ENCODE measurements around the gene SPATA19.

DNA sequence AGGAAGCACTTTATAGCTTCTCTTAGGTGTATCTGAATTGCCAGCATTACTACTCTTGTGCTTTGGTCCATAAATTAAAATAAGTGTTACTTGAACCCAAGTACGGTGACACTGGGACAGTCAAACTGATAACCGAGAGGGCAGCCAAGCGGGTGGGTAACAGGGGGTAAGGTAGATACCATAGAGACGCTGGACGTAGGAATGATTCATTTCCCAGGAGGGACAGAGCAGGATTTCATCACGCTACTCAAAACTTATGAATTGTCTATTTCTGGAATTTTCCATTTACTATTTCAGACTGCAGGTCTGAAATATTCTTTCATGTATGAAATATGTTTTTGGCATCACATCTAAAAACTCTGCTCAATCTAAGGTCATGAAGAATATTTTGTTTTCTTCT is 14.8 kb upstream of the SPATA19 start:
- TF ChIP-seq CTCF (IDR thresholded peaks at IDR 0.05; ENCODE audit: insufficient read depth, low read length, poor library complexity, severe bottlenecking) (no peak), EZH2phosphoT487 (conservative IDR thresholded peaks at IDR 0.05; ENCODE audit: low read length) (no peak)

Data from SU-DHL-6 (cell line).